Activated T-helper 9 cell treated with anti-CD3 and anti-CD28 coated beads, Interleukin-2, amount 50 U/mL, for 16 hours (primary cell): ENCODE results near the gene TMEM174.

Source experiments
- DNase-seq: peaks from one replicate; pipeline ENCODE4 v3.0.0-alpha.2; 2020; ENCODE audit warnings: low read depth

Gene TMEM174

GRCh38 chr5:73153513-73153912 lies 19.5 kb upstream of the TMEM174 start:
- no peak for DNase-seq

- DNase-seq: no peak
Observed at GRCh38 chr5:73154208-73155006, 18.6 kb upstream of the TMEM174 start.

GRCh38 chr5:73155271-73156222 lies 17.4 kb upstream of the TMEM174 start:
- no peak for DNase-seq

- DNase-seq: no peak
Observed at GRCh38 chr5:73157414-73158303, 15.3 kb upstream of the TMEM174 start.

- no peak for DNase-seq
Observed at GRCh38 chr5:73158313-73158712, 14.7 kb upstream of the TMEM174 start.

- peak; percentile 27 for DNase-seq
Observed at GRCh38 chr5:73160239-73160671, 12.7 kb upstream of the TMEM174 start.

GRCh38 chr5:73170522-73170921 lies 2.5 kb upstream of the TMEM174 start:
- no peak for DNase-seq

- no peak for DNase-seq
Observed at GRCh38 chr5:73171495-73171894, 1.5 kb upstream of the TMEM174 start.

GRCh38 chr5:73174100-73174815 lies 1.3 kb downstream of the TMEM174 start:
- no peak for DNase-seq

GRCh38 chr5:73176250-73176649 lies 3.3 kb downstream of the TMEM174 start:
- DNase-seq: no peak

- DNase-seq: no peak
Observed at GRCh38 chr5:73178265-73178664, 5.3 kb downstream of the TMEM174 start.

GRCh38 chr5:73179730-73180129 lies 6.7 kb downstream of the TMEM174 start:
- no peak for DNase-seq

GRCh38 chr5:73180566-73180965 lies 7.6 kb downstream of the TMEM174 start:
- no peak for DNase-seq

GRCh38 chr5:73182307-73182706 lies 9.3 kb downstream of the TMEM174 start:
- DNase-seq: no peak

GRCh38 chr5:73183000-73183399 lies 10.0 kb downstream of the TMEM174 start:
- no peak for DNase-seq

- no peak for DNase-seq
Observed at GRCh38 chr5:73183481-73183891, 10.5 kb downstream of the TMEM174 start.

GRCh38 chr5:73186976-73187375 lies 14.0 kb downstream of the TMEM174 start:
- DNase-seq: no peak

- DNase-seq: no peak
Observed at GRCh38 chr5:73188764-73189531, 16.0 kb downstream of the TMEM174 start.

- DNase-seq: no peak
Observed at GRCh38 chr5:73189871-73190376, 16.9 kb downstream of the TMEM174 start.

- DNase-seq: no peak
Observed at GRCh38 chr5:73192370-73192769, 19.4 kb downstream of the TMEM174 start.
